Suprapubic skin (tissue), 4 donors: ENCODE data around the gene MRPL53. TPM values are rescaled to one million over a fixed set of nuclear protein-coding genes. Genes with fewer than 3 reads are reported as not detected.
A peak's percentile ranks its signal among the peaks of the same experiment; 100 is the strongest.
"Not testable (repeated sequence)": the region's sequence is repeated elsewhere in the genome, so short reads cannot be mapped to it uniquely, and the experiment has no call there.

Experiments
- DNase-seq, 2 donors: peaks; one replicate each; pipeline ENCODE4 v3.0.0-alpha.2; 2019; ENCODE audit warnings: low spot score in 2 of 2
- H3K27ac ChIP-seq: fragments of 200-600 bp; sonication (generic); one replicate; pipeline ENCODE4 v1.5.1; 2019
- H3K27me3 ChIP-seq: fragments of 200-600 bp; sonication (generic); one replicate; pipeline ENCODE4 v1.5.1; 2019
- H3K36me3 ChIP-seq: fragments of 200-600 bp; sonication (generic); one replicate; pipeline ENCODE4 v1.5.1; 2019
- H3K4me1 ChIP-seq: fragments of 200-600 bp; sonication (generic); one replicate; pipeline ENCODE4 v1.5.1; 2019
- H3K4me3 ChIP-seq: fragments of 200-600 bp; sonication (generic); one replicate; pipeline ENCODE4 v1.5.1; 2019; ENCODE audit warnings: mild to moderate bottlenecking
- H3K9me3 ChIP-seq: fragments of 200-600 bp; sonication (generic); one replicate; pipeline ENCODE4 v1.5.1; 2019
- CTCF ChIP-seq, 2 donors: fragments of 200-600 bp in 1 of 2; fragments of 450-650 bp in 1 of 2; sonication (generic) in 1 of 2; IDR thresholded peaks; one replicate each; pipeline ENCODE4 v1.5.1; 2016 to 2019; ENCODE audit warnings: antibody characterized with exemption in 2 of 2, mild to moderate bottlenecking in 1 of 2, moderate library complexity in 1 of 2
- EP300 ChIP-seq: sonication (generic); formaldehyde crosslinking; IDR thresholded peaks from one replicate; pipeline ENCODE4 v1.6.1; 2017; ENCODE audit warnings: antibody characterized with exemption
- POLR2A ChIP-seq, 2 donors: fragments of 450-650 bp; IDR thresholded peaks; one replicate each; pipeline ENCODE4 v1.6.1; 2017; ENCODE audit warnings: antibody characterized with exemption in 2 of 2, mild to moderate bottlenecking in 2 of 2, moderate library complexity in 2 of 2
- POLR2AphosphoS5 ChIP-seq, 3 donors: sonication (generic); formaldehyde crosslinking; IDR thresholded peaks; one replicate each; pipeline ENCODE4 v1.6.1; 2017; ENCODE audit warnings: antibody characterized with exemption in 3 of 3
- WGBS: methylation state at CpG from one replicate; pipeline ENCODE4 v1.1.5; 2018; 5-methylcytosine and 5-hydroxymethylcytosine counted together
- total RNA-seq, 4 donors: library from RNA; depleted of rRNA; stranded (reverse); fragments of >200 nt; gene quantifications; one replicate each; pipeline ENCODE4 v1.1.0, GENCODE V29; 2016

Gene MRPL53
- total RNA-seq, 4 donors from 2014 or later = 13.1 to 36.0 (median 26.7) TPM

- 0% methylated on average over 2 of the region's 13 CpGs for WGBS
- Histone ChIP-seq H3K9me3 (no peaks in the 10 kb centered on the region), H3K4me1 (peaks cover 20% of the 10 kb centered on the region), H3K36me3 (peaks cover 22% of the 10 kb centered on the region), H3K27me3 (no peaks in the 10 kb centered on the region), H3K27ac (peak overlapping the region; percentile 81), H3K4me3 (peak overlapping the region; percentile 90)
- TF ChIP-seq CTCF (IDR thresholded peaks at IDR 0.05) (no peak), POLR2AphosphoS5 (IDR thresholded peaks at IDR 0.05) (no peak), EP300 (no peak), POLR2A (IDR thresholded peaks at IDR 0.05) (no peak)
- no peak for DNase-seq
These were observed 8.1 kb downstream of the MRPL53 start for GRCh38 chr2:74464406-74464805.

DNA sequence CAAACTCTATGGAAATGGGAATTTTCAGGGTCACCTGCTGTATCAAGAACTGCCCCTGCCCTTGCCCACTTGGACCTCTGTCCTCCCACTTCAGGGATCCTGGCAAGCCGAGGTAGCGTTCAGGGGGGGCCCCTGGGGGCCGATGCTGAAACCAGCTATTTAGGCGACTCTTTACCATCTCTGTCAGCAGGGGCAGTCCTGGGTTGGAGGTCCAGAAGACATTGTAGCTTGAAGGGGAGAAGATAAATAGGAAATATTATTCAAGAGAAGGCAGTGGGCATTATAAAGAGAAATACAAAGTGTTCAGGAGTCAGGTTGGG, 9.7 kb downstream of the MRPL53 start:
- Histone ChIP-seq H3K27me3 (no peaks in the 10 kb centered on the region), H3K27ac (no peak overlapping the region), H3K9me3 (no peaks in the 10 kb centered on the region), H3K36me3 (peaks cover 22% of the 10 kb centered on the region), H3K4me1 (peaks cover 30% of the 10 kb centered on the region), H3K4me3 (no peak overlapping the region)
- no peak for TF ChIP-seq EP300
- no peak for TF ChIP-seq POLR2AphosphoS5 (IDR thresholded peaks at IDR 0.05)
- TF ChIP-seq POLR2A (IDR thresholded peaks at IDR 0.05) = no peak
- no peak for TF ChIP-seq CTCF (IDR thresholded peaks at IDR 0.05)
- DNase-seq = no peak
- WGBS = 87% methylated on average over 4 of the region's 4 CpGs

DNA sequence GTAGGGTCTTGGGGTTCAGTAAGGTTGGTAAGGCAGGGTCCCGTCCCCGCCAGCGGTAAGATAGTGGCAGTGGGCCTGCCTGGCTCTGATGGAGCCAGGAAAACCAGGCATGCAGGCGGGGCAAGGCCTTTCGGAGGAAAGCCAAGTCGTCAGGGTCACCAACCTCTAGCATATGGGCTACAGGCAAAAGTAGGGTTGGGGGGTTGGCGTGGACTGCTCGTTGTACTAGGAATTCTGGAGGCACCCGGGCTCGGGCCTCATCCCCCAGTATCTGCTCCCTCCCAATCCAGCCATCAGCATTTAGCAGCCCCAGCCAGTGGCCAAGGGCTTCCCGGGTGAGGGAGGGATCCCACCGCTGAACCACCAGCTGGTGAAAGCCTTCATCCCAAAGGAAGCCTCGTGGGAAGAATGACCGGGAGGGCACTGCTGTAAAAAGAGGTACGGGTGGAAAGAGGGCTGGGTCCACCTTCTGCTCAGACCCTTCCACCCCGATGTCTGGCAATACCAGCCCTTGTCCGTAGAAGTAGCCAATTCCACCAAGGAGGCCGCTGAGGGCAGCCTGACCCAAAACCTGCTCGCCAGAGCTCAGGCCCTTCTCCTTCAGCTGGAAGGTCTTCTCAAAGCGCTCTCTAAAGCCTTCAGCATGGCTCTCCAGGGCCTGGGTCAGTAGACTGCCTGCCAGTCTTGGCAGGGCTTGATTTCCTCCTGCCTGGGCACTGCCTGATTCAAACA, 10.3 kb downstream of the MRPL53 start:
- no peak for DNase-seq
- Histone ChIP-seq H3K27ac (no peak overlapping the region), H3K4me3 (no peak overlapping the region), H3K27me3 (no peaks in the 10 kb centered on the region), H3K4me1 (peaks cover 31% of the 10 kb centered on the region), H3K9me3 (no peaks in the 10 kb centered on the region), H3K36me3 (peaks cover 22% of the 10 kb centered on the region)
- 84% methylated on average over 16 of the region's 20 CpGs for WGBS
- TF ChIP-seq CTCF (IDR thresholded peaks at IDR 0.05) = no peak
- TF ChIP-seq EP300 = no peak
- TF ChIP-seq POLR2A (IDR thresholded peaks at IDR 0.05) = no peak
- no peak for TF ChIP-seq POLR2AphosphoS5 (IDR thresholded peaks at IDR 0.05)

DNA sequence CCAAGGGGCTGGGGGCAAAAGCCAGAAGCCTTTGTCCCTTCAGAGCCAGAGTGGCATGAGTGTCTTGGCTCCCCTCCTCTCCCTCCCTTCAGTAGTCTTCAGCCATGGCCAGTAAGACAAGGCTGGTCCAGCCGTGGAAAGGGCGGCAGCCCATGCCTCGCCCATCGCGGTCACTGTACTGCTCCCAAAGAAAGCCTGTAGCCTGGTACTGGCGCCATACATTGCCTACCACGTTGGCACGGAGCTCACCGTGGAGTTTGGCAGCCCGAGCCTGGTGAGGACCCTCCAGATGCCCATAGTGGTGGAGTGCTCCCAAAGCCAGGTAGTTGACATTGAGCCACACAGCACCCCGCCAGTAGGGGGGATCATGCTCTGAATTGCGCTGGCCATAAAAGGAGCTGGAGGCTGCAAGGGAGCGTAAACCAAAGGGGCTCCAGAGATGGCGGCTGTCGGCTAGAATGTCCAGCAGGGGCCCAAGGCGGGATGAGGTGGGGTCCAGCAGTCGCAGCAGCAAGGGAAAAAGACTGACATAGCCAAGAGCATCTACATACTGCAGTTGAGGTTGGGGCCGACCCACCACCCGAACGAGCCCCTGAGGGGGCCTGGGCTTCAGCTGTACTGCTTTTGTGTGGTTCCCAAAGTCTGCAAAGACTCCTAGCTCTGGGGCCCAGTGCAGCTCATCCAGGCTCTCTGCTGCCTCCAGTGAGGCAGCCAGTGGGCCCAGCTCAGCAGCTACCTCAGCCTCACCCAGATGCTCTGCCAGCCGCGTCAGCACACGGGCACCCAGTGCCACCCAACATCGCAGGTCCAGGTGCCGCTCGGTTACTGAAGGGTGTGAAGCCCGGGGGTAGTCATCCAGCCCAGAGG, 11.1 kb downstream of the MRPL53 start:
- no peaks in the 10 kb centered on the region for H3K27me3 ChIP-seq
- DNase-seq = no peak
- no peak overlapping the region for H3K4me3 ChIP-seq
- H3K27ac ChIP-seq = no peak overlapping the region
- H3K36me3 ChIP-seq = peaks cover 22% of the 10 kb centered on the region
- peaks cover 39% of the 10 kb centered on the region for H3K4me1 ChIP-seq
- 93% methylated on average over 18 of the region's 27 CpGs for WGBS
- no peaks in the 10 kb centered on the region for H3K9me3 ChIP-seq
- TF ChIP-seq POLR2A (IDR thresholded peaks at IDR 0.05) (no peak), EP300 (no peak), POLR2AphosphoS5 (IDR thresholded peaks at IDR 0.05) (no peak), CTCF (IDR thresholded peaks at IDR 0.05) (no peak)

DNA sequence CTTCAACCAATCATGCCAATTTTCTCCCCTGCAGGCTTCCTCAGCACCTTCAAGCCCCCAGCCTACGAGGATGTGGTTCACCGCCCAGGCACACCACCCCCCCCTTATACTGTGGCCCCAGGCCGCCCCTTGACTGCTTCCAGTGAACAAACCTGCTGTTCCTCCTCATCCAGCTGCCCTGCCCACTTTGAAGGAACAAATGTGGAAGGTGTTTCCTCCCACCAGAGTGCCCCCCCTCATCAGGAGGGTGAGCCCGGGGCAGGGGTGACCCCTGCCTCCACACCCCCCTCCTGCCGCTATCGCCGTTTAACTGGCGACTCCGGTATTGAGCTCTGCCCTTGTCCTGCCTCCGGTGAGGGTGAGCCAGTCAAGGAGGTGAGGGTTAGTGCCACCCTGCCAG, 12.3 kb downstream of the MRPL53 start:
- peaks cover 47% of the 10 kb centered on the region for H3K4me1 ChIP-seq
- 69% methylated on average over 8 of the region's 10 CpGs for WGBS
- H3K27ac ChIP-seq, DNase-seq, H3K9me3 ChIP-seq, H3K27me3 ChIP-seq, H3K4me3 ChIP-seq: not testable (repeated sequence)
- peaks cover 22% of the 10 kb centered on the region for H3K36me3 ChIP-seq

DNA sequence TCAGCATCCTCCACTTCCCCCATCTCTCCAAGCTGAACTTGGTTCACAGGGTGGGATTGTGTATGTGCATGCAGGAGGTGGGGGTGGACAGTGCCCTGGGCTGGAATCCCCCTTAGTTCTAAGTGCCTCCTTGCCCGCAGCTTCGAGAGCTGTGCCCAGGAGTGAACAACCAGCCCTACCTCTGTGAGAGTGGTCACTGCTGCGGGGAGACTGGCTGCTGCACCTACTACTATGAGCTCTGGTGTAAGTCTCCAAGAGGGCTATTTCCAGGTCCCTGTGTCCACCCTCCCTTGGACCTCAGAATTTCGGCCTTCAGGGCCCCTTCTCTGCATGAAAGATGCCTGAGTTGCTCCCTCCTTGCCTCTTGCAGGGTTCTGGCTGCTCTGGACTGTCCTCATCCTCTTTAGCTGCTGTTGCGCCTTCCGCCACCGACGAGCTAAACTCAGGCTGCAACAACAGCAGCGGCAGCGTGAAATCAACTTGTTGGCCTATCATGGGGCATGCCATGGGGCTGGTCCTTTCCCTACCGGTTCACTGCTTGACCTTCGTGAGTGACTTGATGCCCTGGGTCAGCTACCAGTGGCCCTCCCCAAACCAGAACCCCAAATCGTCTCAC, 12.9 kb downstream of the MRPL53 start:
- not testable (repeated sequence) for DNase-seq, H3K27me3 ChIP-seq, H3K27ac ChIP-seq, H3K9me3 ChIP-seq
- WGBS = 72% methylated on average over 13 of the region's 13 CpGs
- Histone ChIP-seq H3K4me1 (peaks cover 48% of the 10 kb centered on the region), H3K4me3 (peak overlapping the region; percentile 61), H3K36me3 (peaks cover 22% of the 10 kb centered on the region)
